Left renal pelvis (tissue), 4 donors: ENCODE data around the gene RFX2. TPM values are rescaled to one million over a fixed set of nuclear protein-coding genes. Genes with fewer than 3 reads are reported as not detected.
"Not testable (repeated sequence)": the region's sequence is repeated elsewhere in the genome, so short reads cannot be mapped to it uniquely, and the experiment has no call there.

Source experiments
- DNase-seq, 4 donors: peaks; one replicate each; pipeline ENCODE4 v3.0.0-alpha.2; 2013; ENCODE audit warnings: low read depth in 4 of 4, low spot score in 3 of 4
- polyA plus RNA-seq, 4 donors: library from polyadenylated mRNA; unstranded; fragments of 120-200 nt; gene quantifications; one replicate each; pipeline ENCODE4 v1.2.1, GENCODE V29; 2013; ENCODE audit not compliant: insufficient read length in 4 of 4

The RFX2 gene
- polyA plus RNA-seq, 4 donors, result 5.9 to 9.5 (median 7.5) TPM

- no peak for DNase-seq
These were observed 33.4 kb downstream of the RFX2 start for GRCh38 chr19:6076675-6077463.

GRCh38 chr19:6076291-6076665, 34.0 kb downstream of the RFX2 start:
- DNase-seq, result no peak

GRCh38 chr19:6074709-6075403, 35.4 kb downstream of the RFX2 start:
- no peak for DNase-seq

GRCh38 chr19:6073858-6074708, 36.2 kb downstream of the RFX2 start:
- no peak for DNase-seq

GRCh38 chr19:6073233-6073632, 37.1 kb downstream of the RFX2 start:
- DNase-seq, result not testable (repeated sequence)

- no peak for DNase-seq
These were observed 38.4 kb downstream of the RFX2 start for GRCh38 chr19:6071875-6072274.

- no peak for DNase-seq
These were observed 39.4 kb downstream of the RFX2 start for GRCh38 chr19:6070720-6071485.

- DNase-seq, result no peak
These were observed 40.1 kb downstream of the RFX2 start for GRCh38 chr19:6070207-6070681.

GRCh38 chr19:6069268-6069791, 41.0 kb downstream of the RFX2 start:
- no peak for DNase-seq

GRCh38 chr19:6068711-6069110, 41.6 kb downstream of the RFX2 start:
- no peak for DNase-seq

- no peak for DNase-seq
These were observed 42.3 kb downstream of the RFX2 start for GRCh38 chr19:6067975-6068374.

GRCh38 chr19:6066661-6067646, 43.3 kb downstream of the RFX2 start:
- DNase-seq, result peak in 3 of 4 donors; percentile 78 to 91 (median 91)

GRCh38 chr19:6065685-6066374, 44.5 kb downstream of the RFX2 start:
- DNase-seq, result no peak

- no peak for DNase-seq
These were observed 45.8 kb downstream of the RFX2 start for GRCh38 chr19:6064336-6065073.

- DNase-seq, result no peak
These were observed 46.5 kb downstream of the RFX2 start for GRCh38 chr19:6063576-6064335.

GRCh38 chr19:6062961-6063575, 47.2 kb downstream of the RFX2 start:
- DNase-seq, result no peak
